AG09319 (cell line): ENCODE measurements around the gene DMAC1.

Experiments
- DNase-seq: peaks from one replicate; pipeline ENCODE4 v3.0.0-alpha.2; 2010; ENCODE audit warnings: low read depth; ENCODE audit errors: extremely low read depth
- TF ChIP-seq, protein P1 (sequence below): IDR thresholded peaks from 2 replicates; pipeline ENCODE4 v1.5.1; 2011; ENCODE audit warnings: low read depth, mild to moderate bottlenecking, inconsistent platforms, low read length, moderate library complexity

The DMAC1 gene

DNA sequence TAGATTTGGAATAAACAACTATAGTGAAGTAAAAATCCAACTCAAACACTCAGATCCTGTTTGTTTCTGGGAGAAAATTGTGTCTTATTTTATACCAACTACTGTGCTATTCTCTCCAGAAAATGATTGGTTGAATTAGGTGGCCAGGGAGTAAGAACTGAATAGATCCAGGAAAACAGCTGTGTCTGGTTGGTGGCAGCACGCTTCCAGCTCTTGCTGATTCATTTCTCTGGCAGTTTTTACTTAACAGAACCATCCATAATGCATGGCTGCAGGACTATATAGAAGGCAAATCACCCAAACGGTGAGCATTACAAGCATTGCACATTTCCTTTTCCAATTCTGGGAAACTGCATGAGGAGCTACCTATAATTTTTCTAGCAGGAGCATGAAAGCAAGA, 29.5 kb downstream of the DMAC1 start:
- DNase-seq: no peak
- TF ChIP-seq, protein P1, sequence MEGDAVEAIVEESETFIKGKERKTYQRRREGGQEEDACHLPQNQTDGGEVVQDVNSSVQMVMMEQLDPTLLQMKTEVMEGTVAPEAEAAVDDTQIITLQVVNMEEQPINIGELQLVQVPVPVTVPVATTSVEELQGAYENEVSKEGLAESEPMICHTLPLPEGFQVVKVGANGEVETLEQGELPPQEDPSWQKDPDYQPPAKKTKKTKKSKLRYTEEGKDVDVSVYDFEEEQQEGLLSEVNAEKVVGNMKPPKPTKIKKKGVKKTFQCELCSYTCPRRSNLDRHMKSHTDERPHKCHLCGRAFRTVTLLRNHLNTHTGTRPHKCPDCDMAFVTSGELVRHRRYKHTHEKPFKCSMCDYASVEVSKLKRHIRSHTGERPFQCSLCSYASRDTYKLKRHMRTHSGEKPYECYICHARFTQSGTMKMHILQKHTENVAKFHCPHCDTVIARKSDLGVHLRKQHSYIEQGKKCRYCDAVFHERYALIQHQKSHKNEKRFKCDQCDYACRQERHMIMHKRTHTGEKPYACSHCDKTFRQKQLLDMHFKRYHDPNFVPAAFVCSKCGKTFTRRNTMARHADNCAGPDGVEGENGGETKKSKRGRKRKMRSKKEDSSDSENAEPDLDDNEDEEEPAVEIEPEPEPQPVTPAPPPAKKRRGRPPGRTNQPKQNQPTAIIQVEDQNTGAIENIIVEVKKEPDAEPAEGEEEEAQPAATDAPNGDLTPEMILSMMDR: no peak

DNA sequence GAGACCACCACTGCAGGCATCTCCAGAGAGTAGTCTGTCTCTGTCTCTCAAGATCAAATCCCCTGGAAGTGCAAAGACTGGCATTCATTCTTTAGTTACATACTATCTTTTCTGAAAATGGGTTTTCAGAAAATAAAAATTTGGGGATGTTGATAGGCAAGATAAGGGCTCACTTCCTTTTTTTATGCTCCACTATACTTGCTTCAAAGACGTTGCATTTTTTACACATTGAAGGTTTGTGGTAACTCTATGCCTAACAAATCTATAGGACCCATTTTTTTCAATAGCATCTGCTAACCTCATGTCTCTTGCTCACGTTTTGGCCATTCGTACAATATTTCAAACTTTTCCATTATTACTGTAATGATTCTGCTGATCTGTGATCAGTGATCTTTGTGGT, 37.0 kb downstream of the DMAC1 start:
- TF ChIP-seq, protein P1: no peak

DNA sequence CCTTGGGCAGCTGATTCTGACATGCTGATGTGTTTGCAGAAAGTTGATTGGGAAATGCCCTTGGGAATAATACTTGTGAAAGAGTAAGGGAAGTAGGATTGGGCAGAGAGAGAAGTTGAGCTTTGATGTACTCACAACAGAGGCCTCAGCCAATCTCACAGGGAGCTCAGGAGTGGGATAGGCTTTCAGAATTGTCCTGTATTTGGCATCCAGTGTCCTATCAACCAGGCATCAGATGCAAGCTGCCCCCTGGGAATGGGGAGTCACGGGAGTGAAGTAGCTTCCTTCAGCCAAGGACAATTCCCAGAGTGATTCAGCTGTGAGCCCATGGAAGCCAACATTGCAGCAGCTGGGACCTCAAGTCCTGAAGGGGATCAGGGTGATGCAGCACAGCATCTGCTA, 39.6 kb downstream of the DMAC1 start:
- TF ChIP-seq, protein P1: no peak
- no peak for DNase-seq

More for the DNA sequence above, 37.0 kb downstream of the DMAC1 start:
- DNase-seq: no peak

DNA sequence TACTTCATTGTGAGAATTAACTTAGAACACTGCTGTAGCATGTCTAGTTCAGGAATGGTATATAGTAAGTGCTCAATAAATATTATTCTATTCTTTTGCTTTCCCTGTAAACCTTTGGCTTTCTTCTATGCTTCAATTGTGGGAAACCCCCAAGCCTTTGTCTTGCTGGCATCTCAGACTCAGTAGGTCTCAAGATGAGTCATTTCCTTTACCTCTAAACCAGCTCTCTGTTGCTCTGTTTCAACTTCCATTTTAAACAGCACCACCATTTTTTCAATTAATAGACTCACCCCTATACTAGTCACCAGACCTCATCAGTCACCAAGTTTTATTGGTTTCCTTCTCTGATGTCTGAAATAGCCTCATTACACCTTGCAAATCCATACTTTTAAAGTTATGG, 43.5 kb downstream of the DMAC1 start:
- TF ChIP-seq, protein P1: no peak
- DNase-seq: no peak

DNA sequence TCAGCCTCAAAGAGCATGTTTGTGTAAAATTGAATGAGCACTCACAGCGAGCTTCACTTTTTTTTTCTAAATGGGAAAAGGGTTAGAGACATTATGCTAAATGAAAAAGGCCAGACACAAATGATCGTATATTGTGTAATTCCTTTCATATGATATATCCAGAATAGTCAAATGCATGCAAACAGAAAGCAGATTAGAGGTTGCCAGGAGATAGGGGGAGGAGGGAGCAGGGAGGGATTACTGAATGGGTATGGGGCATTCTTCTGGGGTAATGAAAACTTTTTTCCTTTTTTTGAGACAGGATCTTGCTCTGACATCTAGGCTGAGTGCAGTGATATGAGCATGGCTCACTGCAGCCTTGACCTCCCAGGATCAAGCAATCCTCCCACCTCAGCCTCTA, 47.1 kb downstream of the DMAC1 start:
- no peak for DNase-seq
- TF ChIP-seq, protein P1: no peak
